ENCODE measurements around the gene LRRC8A. TPM values are rescaled to one million over a fixed set of nuclear protein-coding genes. Genes with fewer than 3 reads are reported as not detected.

LRRC8A gene
- total RNA-seq, 1 experiment from 2014 or later = 16.4 TPM

DNA sequence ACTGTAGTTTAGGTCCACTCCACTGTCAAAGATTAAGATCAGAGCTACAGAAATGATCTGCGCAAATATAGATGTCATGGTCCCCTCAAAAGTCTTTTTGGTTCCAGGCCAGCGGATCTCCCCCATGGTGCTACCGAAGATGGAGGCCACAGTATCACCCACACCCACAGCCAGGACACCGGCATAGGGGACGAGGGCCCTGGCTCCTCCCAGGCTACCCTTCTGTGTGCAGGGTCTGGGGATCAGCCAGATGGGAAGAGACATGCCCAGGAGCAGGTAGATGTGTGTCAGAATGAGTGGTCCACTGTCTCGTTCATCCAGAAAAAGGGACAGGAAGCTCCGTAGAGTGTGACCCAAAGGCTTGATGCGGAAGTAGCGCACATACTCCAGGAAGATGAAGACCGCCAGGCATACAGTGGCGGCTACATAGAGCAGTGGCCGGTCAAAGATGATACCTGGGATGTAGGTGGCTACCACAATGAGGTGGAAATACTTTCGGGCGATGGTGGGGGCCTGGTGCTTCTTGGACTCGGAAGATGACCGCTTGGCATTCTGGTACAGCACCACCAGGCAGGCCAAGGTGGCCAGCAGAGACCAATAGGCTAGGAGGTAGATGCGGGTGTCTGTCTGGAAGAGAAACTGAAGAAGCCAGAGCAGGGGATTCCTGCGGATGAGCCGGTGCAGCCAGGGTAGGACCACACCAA, 64.0 kb downstream of the LRRC8A start:
- ATAC-seq = no peak
- TF ChIP-seq, protein P1, sequence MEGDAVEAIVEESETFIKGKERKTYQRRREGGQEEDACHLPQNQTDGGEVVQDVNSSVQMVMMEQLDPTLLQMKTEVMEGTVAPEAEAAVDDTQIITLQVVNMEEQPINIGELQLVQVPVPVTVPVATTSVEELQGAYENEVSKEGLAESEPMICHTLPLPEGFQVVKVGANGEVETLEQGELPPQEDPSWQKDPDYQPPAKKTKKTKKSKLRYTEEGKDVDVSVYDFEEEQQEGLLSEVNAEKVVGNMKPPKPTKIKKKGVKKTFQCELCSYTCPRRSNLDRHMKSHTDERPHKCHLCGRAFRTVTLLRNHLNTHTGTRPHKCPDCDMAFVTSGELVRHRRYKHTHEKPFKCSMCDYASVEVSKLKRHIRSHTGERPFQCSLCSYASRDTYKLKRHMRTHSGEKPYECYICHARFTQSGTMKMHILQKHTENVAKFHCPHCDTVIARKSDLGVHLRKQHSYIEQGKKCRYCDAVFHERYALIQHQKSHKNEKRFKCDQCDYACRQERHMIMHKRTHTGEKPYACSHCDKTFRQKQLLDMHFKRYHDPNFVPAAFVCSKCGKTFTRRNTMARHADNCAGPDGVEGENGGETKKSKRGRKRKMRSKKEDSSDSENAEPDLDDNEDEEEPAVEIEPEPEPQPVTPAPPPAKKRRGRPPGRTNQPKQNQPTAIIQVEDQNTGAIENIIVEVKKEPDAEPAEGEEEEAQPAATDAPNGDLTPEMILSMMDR (IDR thresholded peaks at IDR 0.05) = no peak
- no peak for TF ChIP-seq POLR2AphosphoS5 (IDR thresholded peaks at IDR 0.05; ENCODE audit: low read depth, low read length)
- TF ChIP-seq TCF7L2 (IDR thresholded peaks at IDR 0.05; ENCODE audit: low read depth, low read length) = no peak
- no peak for TF ChIP-seq REST (IDR thresholded peaks at IDR 0.05; ENCODE audit: insufficient read depth in 1 of 2, low read depth in 2 of 2, low read length in 1 of 2)
- TF ChIP-seq SIN3A (IDR thresholded peaks at IDR 0.05; ENCODE audit: borderline replicate concordance, insufficient read depth, low read depth, low read length) = no peak
- Histone ChIP-seq H3K27ac (ENCODE audit: low read length) (no peak overlapping the region), H3K9me3 (ENCODE audit: control insufficient read depth, insufficient read depth, low read depth, low read length) (no peaks in the 10 kb centered on the region), H3K4me1 (ENCODE audit: control insufficient read depth, insufficient read depth, low read length) (peaks cover 3% of the 10 kb centered on the region), H3K4me3 (ENCODE audit: low read depth in 2 of 2, low read length in 2 of 2) (peak overlapping the region in 1 of 2 experiments; percentile 87; a peak in 3 of 4 replicates), H3K27me3 (ENCODE audit: control insufficient read depth, insufficient read depth, low read length) (no peaks in the 10 kb centered on the region), H3K36me3 (ENCODE audit: control insufficient read depth, insufficient read depth, low read length) (no peaks in the 10 kb centered on the region)
- no peak for DNase-seq (ENCODE audit: low read depth, low spot score)
- ChIA-PET POLR2A (no interaction called here), CTCF (no interaction called here)
- in situ Hi-C loops (cut with HindIII; ENCODE audit: low pct_unique_long_range_greater_than_20kb, low sequenced_read_pairs) = no loop called here
- intact Hi-C loops (cut with micrococcal nuclease; ENCODE audit: unreplicated experiment) = no loop called here
- BruUV-seq (replicated peaks) = no TSS peak

DNA sequence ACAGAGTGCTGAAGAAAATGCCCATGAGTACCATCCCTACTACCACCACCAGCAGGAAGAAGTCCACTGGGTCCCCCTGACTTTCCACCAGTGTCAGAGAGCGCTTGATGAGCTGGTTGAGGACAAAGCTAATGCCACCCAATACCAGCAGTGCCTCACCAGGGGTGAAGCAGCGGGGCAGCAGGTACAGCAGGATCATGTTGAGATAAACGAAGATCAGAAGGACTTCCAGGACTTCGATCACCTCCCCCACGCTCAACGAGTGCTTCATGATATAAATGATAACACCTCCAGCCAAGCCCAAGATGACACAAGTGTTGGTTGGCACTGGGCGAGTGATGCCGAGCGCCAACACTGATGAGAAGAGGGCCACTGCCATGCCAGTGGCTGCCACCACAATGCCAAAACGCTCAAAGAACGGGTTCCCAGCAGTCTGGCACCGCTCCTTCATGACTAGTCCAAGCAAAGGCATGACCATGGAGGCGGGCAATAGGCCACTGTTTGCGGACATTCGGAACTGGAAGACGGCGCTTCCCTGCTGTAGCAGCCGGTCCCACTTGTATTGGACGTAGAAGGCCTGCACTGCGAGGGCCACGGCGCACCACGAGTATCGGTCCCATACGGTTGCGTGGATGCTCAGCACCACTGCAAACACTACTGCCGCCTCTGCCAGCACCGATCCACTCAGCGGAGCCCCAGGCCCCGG, 64.8 kb downstream of the LRRC8A start:
- TF ChIP-seq TCF7L2 (IDR thresholded peaks at IDR 0.05; ENCODE audit: low read depth, low read length) (no peak), POLR2AphosphoS5 (IDR thresholded peaks at IDR 0.05; ENCODE audit: low read depth, low read length) (no peak), SIN3A (IDR thresholded peaks at IDR 0.05; ENCODE audit: borderline replicate concordance, insufficient read depth, low read depth, low read length) (no peak), REST (IDR thresholded peaks at IDR 0.05; ENCODE audit: insufficient read depth in 1 of 2, low read depth in 2 of 2, low read length in 1 of 2) (no peak)
- TF ChIP-seq, protein P1 (IDR thresholded peaks at IDR 0.05) = no peak
- in situ Hi-C loops (cut with HindIII; ENCODE audit: low pct_unique_long_range_greater_than_20kb, low sequenced_read_pairs) (no loop called here), intact Hi-C loops (cut with micrococcal nuclease; ENCODE audit: unreplicated experiment) (no loop called here)
- no peaks in the 10 kb centered on the region for H3K27me3 ChIP-seq (ENCODE audit: control insufficient read depth, insufficient read depth, low read length)
- CTCF ChIA-PET = no interaction called here
- ATAC-seq (peak; percentile 61), DNase-seq (ENCODE audit: low read depth, low spot score) (no peak)
- peak overlapping the region; percentile 87 to 91 for H3K4me3 ChIP-seq (ENCODE audit: low read depth in 2 of 2, low read length in 2 of 2)
- TSS peak; percentile 91 for BruUV-seq (replicated peaks)
- peaks cover 3% of the 10 kb centered on the region for H3K4me1 ChIP-seq (ENCODE audit: control insufficient read depth, insufficient read depth, low read length)
- H3K27ac ChIP-seq (ENCODE audit: low read length) = peak overlapping the region; percentile 82
- POLR2A ChIA-PET = no interaction called here
- H3K9me3 ChIP-seq (ENCODE audit: control insufficient read depth, insufficient read depth, low read depth, low read length) = no peaks in the 10 kb centered on the region
- no peaks in the 10 kb centered on the region for H3K36me3 ChIP-seq (ENCODE audit: control insufficient read depth, insufficient read depth, low read length)
